Liver (tissue), 9 donors: ENCODE data around the gene SNX1. TPM values are rescaled to one million over a fixed set of nuclear protein-coding genes. Genes with fewer than 3 reads are reported as not detected.

ENCODE experiments used
- DNase-seq: peaks from one replicate; pipeline ENCODE4 v3.0.0-alpha.2; 2017; ENCODE audit warnings: low spot score
- H3K27ac ChIP-seq, 2 donors: one replicate each; pipeline ENCODE4 v1.7.0; 2013; ENCODE audit warnings: inconsistent platforms in 2 of 2, low read length in 2 of 2, control low read depth in 1 of 2, low read depth in 1 of 2, mild to moderate bottlenecking in 1 of 2
- H3K27me3 ChIP-seq, 4 donors: one replicate each; pipeline versions ENCODE4 v1.6.1 to v1.7.0; 2013; ENCODE audit warnings: low read length in 3 of 4, inconsistent platforms in 1 of 4, mild to moderate bottlenecking in 1 of 4, moderate library complexity in 1 of 4; ENCODE audit not compliant: control insufficient read depth in 4 of 4, insufficient read depth in 4 of 4
- H3K36me3 ChIP-seq, 4 donors: one replicate each; pipeline versions ENCODE4 v1.6.1 to v1.7.0; 2013; ENCODE audit warnings: low read length in 3 of 4, mild to moderate bottlenecking in 3 of 4, low read depth in 1 of 4, moderate library complexity in 1 of 4; ENCODE audit not compliant: control insufficient read depth in 4 of 4, insufficient read depth in 3 of 4
- H3K4me1 ChIP-seq, 4 donors: one replicate each; pipeline versions ENCODE4 v1.6.1 to v1.7.0; 2013; ENCODE audit warnings: low read length in 3 of 4, mild to moderate bottlenecking in 3 of 4, moderate library complexity in 1 of 4; ENCODE audit not compliant: control insufficient read depth in 4 of 4, insufficient read depth in 4 of 4
- H3K4me3 ChIP-seq, 3 donors: one replicate each; pipeline versions ENCODE4 v1.6.1 to v1.7.0; 2013; ENCODE audit warnings: low read length in 3 of 3, control low read depth in 1 of 3, low read depth in 1 of 3, mild to moderate bottlenecking in 1 of 3
- H3K9ac ChIP-seq, 2 donors: one replicate each; pipeline ENCODE4 v1.7.0; 2013; ENCODE audit warnings: low read length in 2 of 2, mild to moderate bottlenecking in 2 of 2, moderate library complexity in 2 of 2, control low read depth in 1 of 2, low read depth in 1 of 2
- H3K9me3 ChIP-seq, 4 donors: one replicate each; pipeline versions ENCODE4 v1.6.1 to v1.7.0; 2013; ENCODE audit warnings: low read length in 3 of 4; ENCODE audit not compliant: control insufficient read depth in 4 of 4
- ATF3 ChIP-seq: IDR thresholded peaks from 2 replicates; pipeline ENCODE4 v1.6.1; 2016; ENCODE audit warnings: antibody characterized with exemption
- EGR1 ChIP-seq, 2 donors: IDR thresholded peaks; 2 replicates each; pipeline ENCODE4 v1.6.1; 2016 to 2018; ENCODE audit warnings: antibody characterized with exemption in 2 of 2, low read depth in 2 of 2
- FOXA1 ChIP-seq: IDR thresholded peaks from 2 replicates; pipeline ENCODE4 v1.6.1; 2016; ENCODE audit warnings: antibody characterized with exemption
- FOXA2 ChIP-seq: IDR thresholded peaks from 2 replicates; pipeline ENCODE4 v1.6.1; 2016; ENCODE audit warnings: antibody characterized with exemption
- GABPA ChIP-seq, 2 donors: IDR thresholded peaks in 1 of 2; conservative IDR thresholded peaks in 1 of 2; 2 replicates each; pipeline ENCODE4 v1.6.1; 2016; ENCODE audit warnings: antibody characterized with exemption in 2 of 2, mild to moderate bottlenecking in 1 of 2, moderate library complexity in 1 of 2
- HNF4A ChIP-seq, 2 donors: conservative IDR thresholded peaks; 2 replicates each; pipeline ENCODE4 v1.6.1; 2016; ENCODE audit warnings: antibody characterized with exemption in 2 of 2, mild to moderate bottlenecking in 2 of 2
- HNF4G ChIP-seq: IDR thresholded peaks from 2 replicates; pipeline ENCODE4 v1.6.1; 2016; ENCODE audit warnings: antibody characterized with exemption
- JUND ChIP-seq, 2 donors: IDR thresholded peaks; 2 replicates each; pipeline ENCODE4 v1.6.1; 2016; ENCODE audit warnings: antibody characterized with exemption in 2 of 2
- MAX ChIP-seq: IDR thresholded peaks from 2 replicates; pipeline ENCODE4 v1.6.1; 2016; ENCODE audit warnings: antibody characterized with exemption
- NR2F2 ChIP-seq: IDR thresholded peaks from 2 replicates; pipeline ENCODE4 v1.6.1; 2016; ENCODE audit warnings: antibody characterized with exemption
- RAD21 ChIP-seq, 2 donors: IDR thresholded peaks; 2 replicates each; pipeline ENCODE4 v1.6.1; 2016; ENCODE audit warnings: antibody characterized with exemption in 2 of 2, mild to moderate bottlenecking in 2 of 2
- REST ChIP-seq: IDR thresholded peaks from 2 replicates; pipeline ENCODE4 v1.6.1; 2016; ENCODE audit warnings: antibody characterized with exemption, mild to moderate bottlenecking
- RXRA ChIP-seq, 2 donors: IDR thresholded peaks; 2 replicates each; pipeline ENCODE4 v1.6.1; 2017 to 2018; ENCODE audit warnings: antibody characterized with exemption in 2 of 2, mild to moderate bottlenecking in 1 of 2
- SP1 ChIP-seq: IDR thresholded peaks from 2 replicates; pipeline ENCODE4 v1.6.1; 2018; ENCODE audit warnings: antibody characterized with exemption, mild to moderate bottlenecking
- TAF1 ChIP-seq: conservative IDR thresholded peaks from 2 replicates; pipeline ENCODE4 v1.6.1; 2016; ENCODE audit warnings: antibody characterized with exemption, mild to moderate bottlenecking
- YY1 ChIP-seq: IDR thresholded peaks from 2 replicates; pipeline ENCODE4 v1.6.1; 2016; ENCODE audit warnings: antibody characterized with exemption, mild to moderate bottlenecking
- ZBTB33 ChIP-seq: IDR thresholded peaks from 2 replicates; pipeline ENCODE4 v1.6.1; 2016; ENCODE audit warnings: antibody characterized with exemption
- WGBS: extraction: QIAGEN DNeasy Blood & Tissue Kit; methylation state at CpG from one replicate; pipeline ENCODE4 v1.1.7; 2013; 5-methylcytosine and 5-hydroxymethylcytosine counted together
- polyA plus RNA-seq, 2 donors: library from polyadenylated mRNA; stranded (reverse) in 1 of 2; unstranded in 1 of 2; fragments of 200-250 nt in 1 of 2; fragments of >200 nt in 1 of 2; fragmentation: Nextera tagmentation in 1 of 2; extraction: Ambion mirVana in 1 of 2; gene quantifications; one replicate each; pipeline versions ENCODE4 v1.2.1 to v1.2.3, GENCODE V29; 2013 to 2015
- total RNA-seq, 2 donors: library from RNA; depleted of rRNA; stranded (reverse); fragments of >200 nt; gene quantifications; one replicate each; pipeline ENCODE4 v1.2.3, GENCODE V29; 2014
- TF ChIP-seq, protein P1 (sequence below): fragments of 150-350 bp; IDR thresholded peaks from 2 replicates; pipeline ENCODE4 v1.5.1; 2017; ENCODE audit warnings: improper control_type of control experiment, low read depth, low read length; ENCODE audit not compliant: missing input control
- donor health status: healthy.
- donor health status: healthy.
- donor health status: healthy.
- donor health status: healthy.
- donor health status: healthy.

The SNX1 gene
- total and polyA plus RNA-seq, 4 donors: 40.0 to 67.4 (median 45.0) TPM

GRCh38 chr15:64162869-64163658 lies 67.3 kb downstream of the SNX1 start, which contains the start of gene PPIB:
TSS of gene PPIB (minus strand) at chr15:64163022. CDS start at chr15:64162986, 36 bp downstream.
- peak; percentile 95 for DNase-seq
- Histone ChIP-seq H3K4me1 (peaks cover 3 to 38% (median 24%) of the 10 kb centered on the region in 4 donors), H3K27ac (peak within 1 kb of the TSS; percentile 88 to 92), H3K9ac (peak within 1 kb of the TSS; percentile 93 to 97), H3K4me3 (peak within 1 kb of the TSS; percentile 69 to 97 (median 93)), H3K36me3 (peaks cover 14 to 23% (median 21%) of the 10 kb centered on the region in 4 donors), H3K27me3 (no peaks in the 10 kb centered on the region), H3K9me3 (no peaks in the 10 kb centered on the region)
- under 1% methylated on average over 69 of the region's 69 CpGs for WGBS
- TF ChIP-seq JUND (IDR thresholded peaks at IDR 0.05) (no peak), REST (peak; percentile 10), YY1 (peak; percentile 52), HNF4G (no peak), NR2F2 (peak; percentile 14), EGR1 (IDR thresholded peaks at IDR 0.05; ENCODE audit: low read depth in 2 of 2) (peak in 1 of 2 donors; percentile 36), RAD21 (IDR thresholded peaks at IDR 0.05) (peak; percentile 53 to 59), RXRA (IDR thresholded peaks at IDR 0.05) (no peak), FOXA2 (peak; percentile 16), TAF1 (no peak), ATF3 (no peak), SP1 (peak; percentile 85), HNF4A (conservative IDR thresholded peaks at IDR 0.05) (peak in 1 of 2 donors; percentile 37), GABPA (IDR thresholded peaks at IDR 0.05 in 1 of 2, conservative IDR thresholded peaks at IDR 0.05 in 1 of 2) (peak; percentile 54 to 89), FOXA1 (peak; percentile 61), ZBTB33 (peak; percentile 47), MAX (no peak)
- TF ChIP-seq, protein P1, sequence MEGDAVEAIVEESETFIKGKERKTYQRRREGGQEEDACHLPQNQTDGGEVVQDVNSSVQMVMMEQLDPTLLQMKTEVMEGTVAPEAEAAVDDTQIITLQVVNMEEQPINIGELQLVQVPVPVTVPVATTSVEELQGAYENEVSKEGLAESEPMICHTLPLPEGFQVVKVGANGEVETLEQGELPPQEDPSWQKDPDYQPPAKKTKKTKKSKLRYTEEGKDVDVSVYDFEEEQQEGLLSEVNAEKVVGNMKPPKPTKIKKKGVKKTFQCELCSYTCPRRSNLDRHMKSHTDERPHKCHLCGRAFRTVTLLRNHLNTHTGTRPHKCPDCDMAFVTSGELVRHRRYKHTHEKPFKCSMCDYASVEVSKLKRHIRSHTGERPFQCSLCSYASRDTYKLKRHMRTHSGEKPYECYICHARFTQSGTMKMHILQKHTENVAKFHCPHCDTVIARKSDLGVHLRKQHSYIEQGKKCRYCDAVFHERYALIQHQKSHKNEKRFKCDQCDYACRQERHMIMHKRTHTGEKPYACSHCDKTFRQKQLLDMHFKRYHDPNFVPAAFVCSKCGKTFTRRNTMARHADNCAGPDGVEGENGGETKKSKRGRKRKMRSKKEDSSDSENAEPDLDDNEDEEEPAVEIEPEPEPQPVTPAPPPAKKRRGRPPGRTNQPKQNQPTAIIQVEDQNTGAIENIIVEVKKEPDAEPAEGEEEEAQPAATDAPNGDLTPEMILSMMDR: peak; percentile 33
